HT-29 (cell line): Measurements from ENCODE around the gene TRAPPC10. TPM values are rescaled to one million over a fixed set of nuclear protein-coding genes. Genes with fewer than 3 reads are reported as not detected.

Source experiments
- DNase-seq: peaks from one replicate; pipeline ENCODE4 v3.0.0-alpha.2; 2015; ENCODE audit warnings: low spot score
- total RNA-seq: library from RNA; depleted of rRNA; stranded (reverse); fragments of >200 nt; shearing (Covaris generic); gene quantifications from 2 replicates; pipeline ENCODE4 v1.2.3, GENCODE V29; 2014; rRNA removed

The TRAPPC10 gene
- 16.6 and 19.0 TPM in 2 replicates for total RNA-seq

- peak; percentile 74 for DNase-seq
These were observed at the start of gene TRAPPC10 for GRCh38 chr21:44011579-44012473. Gene TRAPPC10 (plus strand): TSS chr21:44012309. CDS start chr21:44012494, 185 bp downstream.

GRCh38 chr21:43965911-43966585 is 46.1 kb upstream of the TRAPPC10 start:
- DNase-seq, result no peak

DNA sequence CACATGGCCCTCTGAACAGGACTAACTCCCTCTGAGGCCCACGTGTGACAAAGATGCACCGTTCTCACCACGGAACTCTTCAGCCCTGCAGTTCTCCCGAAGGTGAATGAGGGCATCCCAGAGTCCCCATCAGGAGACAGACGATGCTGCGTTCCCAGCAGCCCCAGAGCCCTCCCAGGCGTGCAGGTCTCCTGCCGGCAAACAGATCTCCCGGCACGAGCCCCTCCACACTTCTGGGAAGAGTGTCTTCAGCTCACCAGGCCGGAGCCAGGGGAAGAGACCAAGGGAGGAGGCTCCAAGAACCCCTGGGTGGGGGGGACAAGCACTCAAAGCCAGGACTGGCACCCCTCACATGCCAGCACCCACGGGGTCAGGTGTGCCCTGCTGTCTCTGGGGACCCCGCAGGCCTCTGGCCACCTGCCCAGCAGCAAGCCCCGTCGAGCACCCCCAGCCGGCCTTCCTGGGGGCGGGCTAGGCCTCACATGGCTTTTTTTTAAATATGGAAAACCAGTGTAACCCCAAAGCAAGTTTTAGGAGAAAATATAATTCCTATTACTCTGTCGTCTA is 45.1 kb upstream of the TRAPPC10 start:
- DNase-seq, result no peak

GRCh38 chr21:43967981-43968380 is 44.1 kb upstream of the TRAPPC10 start:
- DNase-seq, result no peak

GRCh38 chr21:43968410-43969114 is 43.5 kb upstream of the TRAPPC10 start:
- no peak for DNase-seq

- no peak for DNase-seq
These were observed 43.0 kb upstream of the TRAPPC10 start for GRCh38 chr21:43969115-43969444.

DNA sequence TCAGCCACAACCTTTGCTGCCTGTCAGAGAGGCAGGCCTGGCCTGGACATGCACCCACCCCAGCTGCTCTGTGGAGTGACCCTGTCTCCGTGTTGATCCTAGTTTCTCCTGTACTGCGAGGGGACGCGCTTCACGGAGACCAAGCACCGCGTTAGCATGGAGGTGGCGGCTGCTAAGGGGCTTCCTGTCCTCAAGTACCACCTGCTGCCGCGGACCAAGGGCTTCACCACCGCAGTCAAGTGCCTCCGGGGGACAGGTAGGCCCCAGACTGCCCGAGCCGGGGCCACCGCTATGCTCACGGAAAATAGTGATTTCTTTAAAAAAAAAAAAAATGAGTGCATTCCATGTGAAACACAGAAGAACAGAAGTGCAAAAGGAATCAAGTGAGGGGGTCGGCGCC is 41.6 kb upstream of the TRAPPC10 start:
- no peak for DNase-seq

- no peak for DNase-seq
These were observed 40.7 kb upstream of the TRAPPC10 start for GRCh38 chr21:43971201-43971991.

- DNase-seq, result no peak
These were observed 40.2 kb upstream of the TRAPPC10 start for GRCh38 chr21:43971992-43972255.

GRCh38 chr21:43972850-43973633 is 39.1 kb upstream of the TRAPPC10 start:
- no peak for DNase-seq

DNA sequence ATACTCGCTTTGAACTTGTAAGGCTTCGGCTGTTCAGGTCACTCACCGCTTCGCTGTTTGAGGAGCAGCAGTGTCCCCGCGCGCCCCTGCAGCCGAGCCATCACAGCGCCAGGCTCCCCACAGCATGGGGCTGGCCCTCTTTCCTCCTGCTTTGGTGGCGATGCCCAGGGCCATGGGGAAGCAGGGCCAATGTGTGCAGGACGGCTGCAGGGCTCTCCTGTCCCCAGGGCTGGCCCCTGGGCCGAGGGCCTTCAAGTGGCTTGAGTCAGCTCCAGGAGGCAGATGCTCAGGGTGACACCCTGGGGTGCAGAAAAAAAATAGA is 38.5 kb upstream of the TRAPPC10 start:
- DNase-seq, result no peak

GRCh38 chr21:43974791-43975468 is 37.2 kb upstream of the TRAPPC10 start:
- DNase-seq, result no peak

DNA sequence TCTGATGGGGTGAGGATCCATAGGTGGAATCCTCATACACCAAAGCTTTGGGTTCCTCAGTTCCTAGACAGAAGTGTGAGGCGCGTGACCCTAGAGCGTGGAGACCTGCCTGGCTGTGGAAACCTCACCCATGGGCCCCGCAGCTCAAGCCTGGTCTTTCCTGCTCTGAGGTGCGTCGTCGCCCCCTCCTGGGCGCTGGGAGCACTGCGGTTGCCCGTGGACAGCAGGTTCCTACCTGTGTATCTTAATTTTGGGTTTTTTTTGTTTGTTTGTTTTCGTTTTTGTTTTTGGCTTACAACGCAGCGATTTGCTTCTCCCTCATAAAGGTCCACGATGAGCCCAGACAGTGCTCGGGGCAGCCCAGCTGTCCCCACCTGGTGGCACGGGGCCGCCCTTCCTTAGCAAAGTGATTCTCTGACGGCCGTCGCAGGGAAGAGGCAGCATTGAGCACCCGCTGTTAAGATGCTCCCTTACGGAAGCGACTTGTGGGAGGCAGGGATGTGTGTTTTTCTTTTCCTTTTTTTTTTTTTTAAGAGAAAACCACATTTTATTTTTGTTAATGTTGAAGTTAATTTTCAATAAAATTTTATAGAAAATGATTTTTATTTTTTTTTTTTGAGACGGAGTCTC is 36.5 kb upstream of the TRAPPC10 start:
- DNase-seq, result peak; percentile 52

- no peak for DNase-seq
These were observed 35.4 kb upstream of the TRAPPC10 start for GRCh38 chr21:43976661-43977060.

DNA sequence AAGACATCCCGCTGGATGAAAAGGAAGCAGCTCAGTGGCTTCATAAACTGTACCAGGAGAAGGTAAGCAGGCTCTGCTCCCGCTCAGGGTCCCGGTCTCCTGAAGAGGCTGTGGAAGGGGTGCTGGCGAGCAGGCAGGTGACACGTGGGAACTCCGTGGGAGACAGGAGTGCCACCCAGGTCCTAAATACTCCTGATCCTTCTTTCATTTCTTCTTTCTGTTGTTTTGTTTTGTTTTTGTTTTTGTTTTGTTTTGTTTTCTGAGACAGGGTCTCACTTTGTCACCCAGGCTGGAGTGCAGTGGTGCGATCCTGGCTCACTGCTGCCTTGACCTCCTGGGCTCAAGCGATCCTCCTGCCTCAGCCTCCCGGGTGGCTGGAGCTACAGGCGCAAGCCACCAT is 34.0 kb upstream of the TRAPPC10 start:
- DNase-seq, result no peak

- no peak for DNase-seq
These were observed 32.5 kb upstream of the TRAPPC10 start for GRCh38 chr21:43979654-43980053.

- DNase-seq, result no peak
These were observed 30.8 kb upstream of the TRAPPC10 start for GRCh38 chr21:43981151-43981870.

- DNase-seq, result no peak
These were observed 30.3 kb upstream of the TRAPPC10 start for GRCh38 chr21:43981871-43982210.

- DNase-seq, result no peak
These were observed 29.5 kb upstream of the TRAPPC10 start for GRCh38 chr21:43982489-43983078.
